ENCODE data around the gene KLHDC3. TPM values are rescaled to one million over a fixed set of nuclear protein-coding genes. Genes with fewer than 3 reads are reported as not detected.

The KLHDC3 gene
- total and polyA plus RNA-seq, 2 of the 8 experiments (the other 6 are each of a cell fraction or from before 2014, with no cell fraction given): 181 to 203 TPM

DNA sequence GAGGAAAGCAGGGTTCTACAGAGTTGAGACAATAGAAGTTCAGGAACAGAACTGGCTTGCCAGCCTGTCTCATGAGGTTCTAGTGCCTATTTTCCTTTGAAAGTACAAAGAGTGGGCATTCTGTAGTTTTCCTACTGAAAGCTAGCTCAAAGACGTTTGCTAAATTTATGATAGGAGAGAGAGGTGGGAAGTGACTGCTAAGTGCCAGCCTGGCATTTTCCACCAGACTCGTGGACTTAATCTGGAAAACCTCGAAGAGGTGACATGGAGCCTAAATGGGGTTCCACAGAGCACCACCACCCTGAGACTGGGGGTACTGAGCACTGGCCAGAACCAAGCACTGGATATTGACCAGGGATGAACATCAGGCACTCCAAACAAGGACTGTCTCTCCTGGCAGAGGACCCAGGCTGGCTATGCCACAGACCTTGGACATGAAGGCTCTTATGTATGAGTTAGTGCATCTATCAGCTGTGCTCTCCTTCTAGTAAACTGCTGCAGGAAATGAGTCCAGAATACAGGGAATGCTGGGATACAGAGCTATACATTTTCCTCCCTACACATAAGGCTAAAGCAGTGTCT is 42.2 kb upstream of the KLHDC3 start:
- H3K79me2 ChIP-seq (ENCODE audit: control insufficient read depth in 1 of 2, insufficient read depth in 2 of 2, low read length in 2 of 2): no peaks in the 10 kb centered on the region
- H3K23ac ChIP-seq (ENCODE audit: insufficient read length): no peak overlapping the region
- H3K27me3 ChIP-seq (replicated peaks in 1 of 4; ENCODE audit: control insufficient read depth in 3 of 4, extremely low read depth in 1 of 4, insufficient read depth in 3 of 4, low read length in 3 of 4): no peaks in the 10 kb centered on the region
- no peak overlapping the region for H3K4me3 ChIP-seq (ENCODE audit: extremely low read depth in 1 of 4, insufficient read depth in 2 of 4, low read depth in 3 of 4, low read length in 4 of 4)
- ChIA-PET POLR2A (ENCODE audit: partially characterized antibody) (interaction anchor here (0.9 to 5.9 kb wide), 3 partner anchors 7 to 82 kb away, joined by 3 to 29 read pairs (median 11); partner anchors contain the start of genes CUL7, PEX6 and PPP2R5D), CTCF (ENCODE audit: partially characterized antibody) (interaction anchor here (0.5 to 4.2 kb wide), 7 partner anchors 8 to 1124 kb away, joined by 3 to 11 read pairs (median 3); no protein-coding TSS in a partner anchor)
- no peak overlapping the region for H3K4me2 ChIP-seq (ENCODE audit: insufficient read depth in 1 of 2, low read depth in 2 of 2, low read length in 2 of 2)
- H2BK15ac ChIP-seq (ENCODE audit: low read length): no peak overlapping the region
- H2BK12ac ChIP-seq (ENCODE audit: low read depth, low read length): 0 out of 2 replicates have a peak overlapping the region, but pooled peaks have one; percentile 11
- no peak overlapping the region for H2AK5ac ChIP-seq (ENCODE audit: low read depth, low read length)
- no peak overlapping the region for H4K8ac ChIP-seq (ENCODE audit: extremely low read depth, insufficient read depth, low read length)
- no peak overlapping the region for H3K27ac ChIP-seq (ENCODE audit: low read depth, low read length)
- no peak overlapping the region for H4K5ac ChIP-seq (ENCODE audit: insufficient read length, low read depth, low read length)
- no peak overlapping the region for H3K56ac ChIP-seq (replicated peaks; ENCODE audit: insufficient read length, low read depth, low read length)
- no peak overlapping the region for H3K14ac ChIP-seq (ENCODE audit: insufficient read length)
- DNase-seq (ENCODE audit: low read depth in 1 of 2, low spot score in 2 of 2) (no peak), FAIRE-seq (no peak)
- H3K4ac ChIP-seq (replicated peaks; ENCODE audit: insufficient read length, low read depth, low read length): no peak overlapping the region
- 0 out of 2 replicates have a peak overlapping the region, but pooled peaks have one; percentile 35 for H2BK5ac ChIP-seq (ENCODE audit: low read depth, low read length)
- no peak overlapping the region for H3K18ac ChIP-seq (ENCODE audit: extremely low read depth, low read length)
- H3K4me1 ChIP-seq (replicated peaks in 1 of 4; ENCODE audit: control insufficient read depth in 3 of 4, insufficient read depth in 4 of 4, low read length in 3 of 4): no peaks in the 10 kb centered on the region
- H2AFZ ChIP-seq (ENCODE audit: low read length): no peak overlapping the region
- no peaks in the 10 kb centered on the region for H4K20me1 ChIP-seq (replicated peaks in 1 of 2; ENCODE audit: control insufficient read depth in 1 of 2, insufficient read depth in 2 of 2, low read length in 2 of 2)
- no peak overlapping the region for H2BK120ac ChIP-seq (replicated peaks; ENCODE audit: low read depth, low read length)
- H3K23me2 ChIP-seq (ENCODE audit: low read depth, low read length): no peaks in the 10 kb centered on the region
- TF ChIP-seq RFX5 (IDR thresholded peaks at IDR 0.05; ENCODE audit: borderline replicate concordance, low read depth, low read length): no peak
- TF ChIP-seq ASH2L (IDR thresholded peaks at IDR 0.05; ENCODE audit: low read length): no peak
- TF ChIP-seq GABPA (IDR thresholded peaks at IDR 0.05; ENCODE audit: borderline replicate concordance, insufficient read depth, low read length): no peak
- no peak for TF ChIP-seq CHD1 (IDR thresholded peaks at IDR 0.05; ENCODE audit: low read depth, low read length)
- H3K9me3 ChIP-seq (ENCODE audit: insufficient read depth in 2 of 2, low read depth in 1 of 2, low read length in 1 of 2): no peaks in the 10 kb centered on the region
- no peak overlapping the region for H2BK20ac ChIP-seq (ENCODE audit: low read length)
- WGBS, 2 experiments (ENCODE audit: extremely low coverage in 1 of 2, insufficient coverage in 1 of 2, insufficient read length in 1 of 2, insufficient replicate concordance in 2 of 2, low coverage in 1 of 2, low lambda C conversion rate in 2 of 2, missing lambda C conversion rate in 1 of 2): 85% methylated on average over 3 of the region's 3 CpGs; no CpG with 5 or more reads in 1 of the 2 experiments
- H3K36me3 ChIP-seq (ENCODE audit: control insufficient read depth in 2 of 4, insufficient read depth in 4 of 4, low read length in 3 of 4): no peaks in the 10 kb centered on the region; a peak in 1 of 8 replicates
- no peak overlapping the region for H3K9ac ChIP-seq (replicated peaks in 1 of 4; ENCODE audit: extremely low read depth in 1 of 4, low read depth in 3 of 4, low read length in 3 of 4)
- no peaks in the 10 kb centered on the region; the same call in none of the 2 replicates for H3K79me1 ChIP-seq (ENCODE audit: low read depth, low read length)
- no peak overlapping the region for H4K91ac ChIP-seq (replicated peaks; ENCODE audit: insufficient read length, low read length)

Measured in H1 (cell line).